HepG2 (cell line): ENCODE results near the gene NUDT21. TPM values are rescaled to one million over a fixed set of nuclear protein-coding genes. Genes with fewer than 3 reads are reported as not detected.

Experiments
- BRF2 ChIP-seq: sonication (generic); formaldehyde crosslinking; IDR thresholded peaks from 2 replicates; pipeline ENCODE4 v1.8.1; 2022; ENCODE audit warnings: mild to moderate bottlenecking, missing genetic modification reagents
- CHD4 ChIP-seq: fragments of 200-600 bp; sonication (generic); IDR thresholded peaks from 2 replicates; pipeline ENCODE4 v1.7.0; 2017; ENCODE audit warnings: mild to moderate bottlenecking, low read length, borderline replicate concordance
- DBP ChIP-seq: sonication (generic); formaldehyde crosslinking; IDR thresholded peaks from 2 replicates; pipeline ENCODE4 v1.4.0; 2020; ENCODE audit warnings: missing genetic modification reagents; ENCODE audit errors: not compliant biosample characterization
- ERF ChIP-seq: IDR thresholded peaks from 2 replicates; pipeline ENCODE4 v1.6.1; 2018; ENCODE audit warnings: missing biosample characterization, missing genetic modification reagents
- FOSL2 ChIP-seq: sonication (generic); formaldehyde crosslinking; IDR thresholded peaks from 2 replicates; pipeline ENCODE4 v1.4.0; 2020; ENCODE audit warnings: missing genetic modification reagents
- FOXJ3 ChIP-seq: sonication (generic); formaldehyde crosslinking; IDR thresholded peaks from 2 replicates; pipeline ENCODE4 v1.4.0; 2020; ENCODE audit warnings: missing genetic modification reagents, mild to moderate bottlenecking, borderline replicate concordance
- HIVEP1 ChIP-seq: sonication (generic); formaldehyde crosslinking; IDR thresholded peaks from 2 replicates; pipeline ENCODE4 v1.4.0; 2020; ENCODE audit warnings: mild to moderate bottlenecking, missing genetic modification reagents
- NR2F2 ChIP-seq: IDR thresholded peaks from 2 replicates; pipeline ENCODE4 v1.6.1; 2012; ENCODE audit warnings: low read depth, inconsistent platforms, borderline replicate concordance
- PPARG ChIP-seq: conservative IDR thresholded peaks from 2 replicates; pipeline ENCODE4 v1.6.1; 2016; ENCODE audit warnings: missing biosample characterization, missing genetic modification reagents
- SETDB1 ChIP-seq: sonication (generic); formaldehyde crosslinking; IDR thresholded peaks from 2 replicates; pipeline ENCODE4 v1.5.1; 2020; ENCODE audit warnings: missing genetic modification reagents, mild to moderate bottlenecking, borderline replicate concordance
- ZHX1 ChIP-seq: sonication (generic); formaldehyde crosslinking; IDR thresholded peaks from 2 replicates; pipeline ENCODE4 v1.8.1; 2022; ENCODE audit warnings: low read depth, mild to moderate bottlenecking, missing genetic modification reagents
- ZNF839 ChIP-seq: sonication (generic); formaldehyde crosslinking; IDR thresholded peaks from 2 replicates; pipeline ENCODE4 v1.4.0; 2020; ENCODE audit warnings: missing genetic modification reagents, mild to moderate bottlenecking, borderline replicate concordance
- polyA plus RNA-seq, 8 experiments: library from polyadenylated mRNA; depleted of rRNA in 3 of 8; stranded (reverse) in 7 of 8; unstranded in 1 of 8; fragments of >200 nt; fragmentation: Illumina TruSeq in 4 of 8; extraction: Trizol in 4 of 8; gene quantifications; 2 replicates each; pipeline versions ENCODE4 v1.2.1 to v1.2.3, GENCODE V29; 2011 to 2016; ENCODE audit warnings: low read depth in 4 of 8, missing spikeins in 1 of 8, mixed read lengths in 1 of 8; ENCODE audit not compliant: insufficient read depth in 1 of 8
- total RNA-seq, 5 experiments: library from RNA; depleted of rRNA; stranded (reverse); fragments of >200 nt; fragmentation: Illumina TruSeq; extraction: Trizol; gene quantifications; 2 replicates each; pipeline ENCODE4 v1.2.3, GENCODE V29; 2016; ENCODE audit warnings: low read depth in 1 of 5
- TF ChIP-seq, protein P1 (sequence below), 2 experiments: sonication (generic) in 1 of 2; formaldehyde crosslinking in 1 of 2; IDR thresholded peaks; 2 replicates each; pipeline versions ENCODE4 v1.6.1 to v1.9.0; 2014 to 2022; ENCODE audit warnings: antibody characterized with exemption in 1 of 2, borderline replicate concordance in 1 of 2, inconsistent platforms in 1 of 2, low read depth in 1 of 2, missing genetic modification reagents in 1 of 2
- TF ChIP-seq, protein P2 (sequence below): sonication (generic); formaldehyde crosslinking; IDR thresholded peaks from 2 replicates; pipeline ENCODE4 v1.4.0; 2020; ENCODE audit warnings: mild to moderate bottlenecking, missing genetic modification reagents

NUDT21 gene
- total and polyA plus RNA-seq, 2 of the 13 experiments (the other 11 are each of a cell fraction or from before 2014, with no cell fraction given), result 177 to 210 TPM

- TF ChIP-seq NR2F2 (peak; percentile 13; the same call in 1 of the 2 replicates), HIVEP1 (no peak; the same call in 1 of the 2 replicates), ZNF839 (CRISPR knock-in tag) (no peak; the same call in 1 of the 2 replicates), DBP (CRISPR knock-in tag) (no peak), SETDB1 (CRISPR knock-in tag) (no peak), BRF2 (CRISPR knock-in tag) (no peak), PPARG (CRISPR knock-in tag) (no peak; the same call in 1 of the 2 replicates), FOXJ3 (peak; percentile 23; the same call in 1 of the 2 replicates), FOSL2 (CRISPR knock-in tag) (0 out of 2 replicates have a peak, but pooled peaks have one; percentile 4), CHD4 (no peak), ERF (CRISPR knock-in tag) (peak; percentile 66; the same call in 1 of the 2 replicates), ZHX1 (CRISPR knock-in tag) (0 out of 2 replicates have a peak, but pooled peaks have one; percentile 2)
- TF ChIP-seq, protein P1, sequence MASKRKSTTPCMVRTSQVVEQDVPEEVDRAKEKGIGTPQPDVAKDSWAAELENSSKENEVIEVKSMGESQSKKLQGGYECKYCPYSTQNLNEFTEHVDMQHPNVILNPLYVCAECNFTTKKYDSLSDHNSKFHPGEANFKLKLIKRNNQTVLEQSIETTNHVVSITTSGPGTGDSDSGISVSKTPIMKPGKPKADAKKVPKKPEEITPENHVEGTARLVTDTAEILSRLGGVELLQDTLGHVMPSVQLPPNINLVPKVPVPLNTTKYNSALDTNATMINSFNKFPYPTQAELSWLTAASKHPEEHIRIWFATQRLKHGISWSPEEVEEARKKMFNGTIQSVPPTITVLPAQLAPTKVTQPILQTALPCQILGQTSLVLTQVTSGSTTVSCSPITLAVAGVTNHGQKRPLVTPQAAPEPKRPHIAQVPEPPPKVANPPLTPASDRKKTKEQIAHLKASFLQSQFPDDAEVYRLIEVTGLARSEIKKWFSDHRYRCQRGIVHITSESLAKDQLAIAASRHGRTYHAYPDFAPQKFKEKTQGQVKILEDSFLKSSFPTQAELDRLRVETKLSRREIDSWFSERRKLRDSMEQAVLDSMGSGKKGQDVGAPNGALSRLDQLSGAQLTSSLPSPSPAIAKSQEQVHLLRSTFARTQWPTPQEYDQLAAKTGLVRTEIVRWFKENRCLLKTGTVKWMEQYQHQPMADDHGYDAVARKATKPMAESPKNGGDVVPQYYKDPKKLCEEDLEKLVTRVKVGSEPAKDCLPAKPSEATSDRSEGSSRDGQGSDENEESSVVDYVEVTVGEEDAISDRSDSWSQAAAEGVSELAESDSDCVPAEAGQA (IDR thresholded peaks at IDR 0.05; ENCODE audit: low read depth), result peak; percentile 73
- TF ChIP-seq, protein P1 (CRISPR knock-in tag; IDR thresholded peaks at IDR 0.05; ENCODE audit: borderline replicate concordance), result 0 out of 2 replicates have a peak, but pooled peaks have one; percentile 64
- TF ChIP-seq, protein P2, sequence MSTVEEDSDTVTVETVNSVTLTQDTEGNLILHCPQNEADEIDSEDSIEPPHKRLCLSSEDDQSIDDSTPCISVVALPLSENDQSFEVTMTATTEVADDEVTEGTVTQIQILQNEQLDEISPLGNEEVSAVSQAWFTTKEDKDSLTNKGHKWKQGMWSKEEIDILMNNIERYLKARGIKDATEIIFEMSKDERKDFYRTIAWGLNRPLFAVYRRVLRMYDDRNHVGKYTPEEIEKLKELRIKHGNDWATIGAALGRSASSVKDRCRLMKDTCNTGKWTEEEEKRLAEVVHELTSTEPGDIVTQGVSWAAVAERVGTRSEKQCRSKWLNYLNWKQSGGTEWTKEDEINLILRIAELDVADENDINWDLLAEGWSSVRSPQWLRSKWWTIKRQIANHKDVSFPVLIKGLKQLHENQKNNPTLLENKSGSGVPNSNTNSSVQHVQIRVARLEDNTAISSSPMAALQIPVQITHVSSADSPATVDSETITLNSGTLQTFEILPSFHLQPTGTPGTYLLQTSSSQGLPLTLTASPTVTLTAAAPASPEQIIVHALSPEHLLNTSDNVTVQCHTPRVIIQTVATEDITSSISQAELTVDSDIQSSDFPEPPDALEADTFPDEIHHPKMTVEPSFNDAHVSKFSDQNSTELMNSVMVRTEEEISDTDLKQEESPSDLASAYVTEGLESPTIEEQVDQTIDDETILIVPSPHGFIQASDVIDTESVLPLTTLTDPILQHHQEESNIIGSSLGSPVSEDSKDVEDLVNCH (CRISPR knock-in tag), result no peak
Observed at GRCh38 chr16:56450986-56451752, at the start of gene NUDT21, which contains the start of gene OGFOD1 (continued).
